Measurements from ENCODE around the gene HMGB2. TPM values are rescaled to one million over a fixed set of nuclear protein-coding genes. Genes with fewer than 3 reads are reported as not detected.

HMGB2 gene
- total RNA-seq, 4 donors from 2014 or later, result 27.3 to 83.6 (median 65.3) TPM

DNA sequence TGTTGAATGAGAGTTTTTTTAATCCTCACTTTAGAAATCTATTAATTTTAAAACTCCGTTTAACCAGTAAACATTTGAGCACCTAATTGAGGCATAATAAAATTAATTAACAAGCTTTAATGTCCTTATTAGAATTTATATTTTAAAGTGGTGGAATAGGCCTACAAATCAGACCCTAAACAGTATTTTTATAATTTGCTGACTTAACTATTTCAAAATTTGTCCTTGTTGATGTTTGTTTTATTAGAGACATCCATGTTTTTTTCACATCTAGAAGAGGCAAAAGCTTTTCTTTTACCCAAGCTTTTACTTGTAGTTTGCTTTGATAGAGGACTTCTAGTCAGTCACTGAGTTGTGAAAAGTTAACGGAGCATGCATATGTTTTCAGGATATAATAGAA lies 40.4 kb upstream of the HMGB2 start:
- intact Hi-C loops (cut with DNase I), result no loop called here
- Histone ChIP-seq H3K9me3 (no peaks in the 10 kb centered on the region), H3K27ac (no peak overlapping the region), H3K27me3 (no peaks in the 10 kb centered on the region), H3K4me3 (no peak overlapping the region), H3K4me1 (peaks cover 4 to 37% (median 7%) of the 10 kb centered on the region in 3 donors), H3K36me3 (peaks cover 0 to 15% (median 0%) of the 10 kb centered on the region in 3 donors)
- TF ChIP-seq CTCF (IDR thresholded peaks at IDR 0.05) (no peak), POLR2A (IDR thresholded peaks at IDR 0.05) (no peak)
- no peak for DNase-seq
- 87 to 92% methylated on average over 2 of the region's 2 CpGs for WGBS, 2 donors

- Histone ChIP-seq H3K27ac (peak overlapping the region; percentile 83 to 96 (median 96)), H3K4me1 (peaks cover 7 to 65% (median 17%) of the 10 kb centered on the region in 3 donors), H3K9me3 (no peaks in the 10 kb centered on the region), H3K27me3 (no peaks in the 10 kb centered on the region), H3K4me3 (peak overlapping the region; percentile 76 to 89 (median 85)), H3K36me3 (peaks cover 0 to 6% (median 0%) of the 10 kb centered on the region in 3 donors)
- no peak for TF ChIP-seq CTCF (IDR thresholded peaks at IDR 0.05)
- TF ChIP-seq POLR2A (IDR thresholded peaks at IDR 0.05), result peak in 1 of 4 donors; percentile 15
- no peak for DNase-seq
- 1 to 2% methylated on average over 10 to 31 of the region's 68 CpGs for WGBS, 2 donors
- intact Hi-C loops (cut with DNase I), result no loop called here
Observed at GRCh38 chr4:173371292-173372192, 37.4 kb upstream of the HMGB2 start.

GRCh38 chr4:173370477-173371291 lies 36.5 kb upstream of the HMGB2 start, which contains the start of gene SAP30:
Gene SAP30 (plus strand): TSS chr4:173370954. CDS start chr4:173371183, 229 bp downstream.
- Histone ChIP-seq H3K4me3 (peak within 1 kb of the TSS; percentile 76 to 89 (median 85)), H3K9me3 (no peaks in the 10 kb centered on the region), H3K27ac (peak within 1 kb of the TSS; percentile 84 to 97 (median 96)), H3K36me3 (no peaks in the 10 kb centered on the region), H3K4me1 (peaks cover 6 to 66% (median 17%) of the 10 kb centered on the region in 3 donors), H3K27me3 (no peaks in the 10 kb centered on the region)
- TF ChIP-seq POLR2A (IDR thresholded peaks at IDR 0.05) (peak in 3 of 4 donors; percentile 82 to 99 (median 96)), CTCF (IDR thresholded peaks at IDR 0.05) (no peak)
- WGBS, 2 donors, result 0% methylated on average over 16 to 30 of the region's 72 CpGs
- peak; percentile 93 for DNase-seq
- intact Hi-C loops (cut with DNase I), result no loop called here

DNA sequence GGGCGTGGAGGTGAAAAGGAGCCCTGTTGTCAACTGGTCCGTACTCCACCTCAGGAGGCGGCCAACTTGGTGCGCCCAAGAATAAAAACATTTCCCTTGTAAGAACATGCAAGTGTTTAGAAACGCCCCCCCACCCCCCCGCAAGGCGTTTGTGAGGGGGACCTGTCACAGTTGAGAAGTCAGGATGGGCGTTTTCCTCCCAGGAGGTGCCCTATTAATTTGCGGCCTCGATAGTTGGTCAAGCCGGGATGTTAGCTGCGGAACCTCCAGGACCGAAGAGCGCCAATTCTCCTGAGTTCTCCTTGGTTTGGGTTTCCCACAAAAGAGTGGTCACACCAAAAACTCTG lies 35.9 kb upstream of the HMGB2 start:
- Histone ChIP-seq H3K27me3 (no peaks in the 10 kb centered on the region), H3K4me3 (peak overlapping the region; percentile 76 to 89 (median 85)), H3K27ac (peak overlapping the region; percentile 84 to 97 (median 96)), H3K9me3 (no peaks in the 10 kb centered on the region), H3K36me3 (no peaks in the 10 kb centered on the region), H3K4me1 (peaks cover 3 to 67% (median 17%) of the 10 kb centered on the region in 3 donors)
- 0% methylated on average over 10 to 11 of the region's 14 CpGs for WGBS, 2 donors
- intact Hi-C loops (cut with DNase I), result no loop called here
- DNase-seq, result peak; percentile 62
- TF ChIP-seq POLR2A (IDR thresholded peaks at IDR 0.05) (no peak), CTCF (IDR thresholded peaks at IDR 0.05) (no peak)

Measured in esophagus squamous epithelium (tissue), 5 donors.